Muscle layer of colon (tissue), 2 donors: ENCODE measurements around the gene C22orf39.

Experiments
- H3K27ac ChIP-seq: one replicate; pipeline ENCODE4 v1.7.0; 2013; ENCODE audit warnings: low read depth, mild to moderate bottlenecking, low read length, moderate library complexity
- H3K27me3 ChIP-seq, 2 donors: one replicate each; pipeline ENCODE4 v1.7.0; 2013; ENCODE audit warnings: low read length in 2 of 2, mild to moderate bottlenecking in 2 of 2; ENCODE audit not compliant: insufficient read depth in 2 of 2, control insufficient read depth in 1 of 2
- H3K36me3 ChIP-seq: one replicate; pipeline ENCODE4 v1.7.0; 2013; ENCODE audit warnings: mild to moderate bottlenecking, low read length; ENCODE audit not compliant: insufficient read depth
- H3K4me1 ChIP-seq: one replicate; pipeline ENCODE4 v1.7.0; 2013; ENCODE audit warnings: mild to moderate bottlenecking, low read length; ENCODE audit not compliant: insufficient read depth
- H3K4me3 ChIP-seq, 2 donors: one replicate each; pipeline ENCODE4 v1.7.0; 2013; ENCODE audit warnings: low read length in 2 of 2, low read depth in 1 of 2, mild to moderate bottlenecking in 1 of 2, moderate library complexity in 1 of 2
- H3K9ac ChIP-seq: one replicate; pipeline ENCODE4 v1.7.0; 2013; ENCODE audit warnings: low read length
- H3K9me3 ChIP-seq: one replicate; pipeline ENCODE4 v1.7.0; 2013; ENCODE audit warnings: mild to moderate bottlenecking, low read length
- donor health status: abdominal sarcoma.
- donor health status: Adenocarcinoma of cecum.

The C22orf39 gene

GRCh38 chr22:19412923-19413322 is 34.6 kb downstream of the C22orf39 start:
- H3K36me3 ChIP-seq = peaks cover 8% of the 10 kb centered on the region
- H3K9me3 ChIP-seq = no peaks in the 10 kb centered on the region
- H3K9ac ChIP-seq = no peak overlapping the region
- no peaks in the 10 kb centered on the region for H3K27me3 ChIP-seq
- no peaks in the 10 kb centered on the region for H3K4me1 ChIP-seq
- H3K27ac ChIP-seq = no peak overlapping the region
- no peak overlapping the region for H3K4me3 ChIP-seq

GRCh38 chr22:19412478-19412877 is 35.0 kb downstream of the C22orf39 start:
- no peak overlapping the region for H3K4me3 ChIP-seq

GRCh38 chr22:19411690-19412045 is 35.8 kb downstream of the C22orf39 start:
- Histone ChIP-seq H3K27me3 (no peaks in the 10 kb centered on the region), H3K9ac (no peak overlapping the region), H3K4me1 (no peaks in the 10 kb centered on the region), H3K27ac (no peak overlapping the region), H3K4me3 (no peak overlapping the region), H3K36me3 (peaks cover 18% of the 10 kb centered on the region), H3K9me3 (no peaks in the 10 kb centered on the region)

More at GRCh38 chr22:19412478-19412877, 35.0 kb downstream of the C22orf39 start:
- H3K27me3 ChIP-seq = no peaks in the 10 kb centered on the region
- no peaks in the 10 kb centered on the region for H3K9me3 ChIP-seq
- H3K4me1 ChIP-seq = no peaks in the 10 kb centered on the region
- peaks cover 12% of the 10 kb centered on the region for H3K36me3 ChIP-seq
- no peak overlapping the region for H3K9ac ChIP-seq
- no peak overlapping the region for H3K27ac ChIP-seq

GRCh38 chr22:19410941-19411689 is 36.4 kb downstream of the C22orf39 start:
- H3K27ac ChIP-seq = no peak overlapping the region
- no peak overlapping the region for H3K9ac ChIP-seq
- H3K4me3 ChIP-seq = no peak overlapping the region
- peaks cover 20% of the 10 kb centered on the region for H3K36me3 ChIP-seq
- no peaks in the 10 kb centered on the region for H3K9me3 ChIP-seq
- no peaks in the 10 kb centered on the region for H3K4me1 ChIP-seq
- H3K27me3 ChIP-seq = no peaks in the 10 kb centered on the region

GRCh38 chr22:19407649-19408606 is 39.6 kb downstream of the C22orf39 start:
- Histone ChIP-seq H3K27me3 (no peaks in the 10 kb centered on the region), H3K27ac (no peak overlapping the region), H3K9me3 (no peaks in the 10 kb centered on the region), H3K4me3 (no peak overlapping the region), H3K9ac (no peak overlapping the region), H3K36me3 (peaks cover 40% of the 10 kb centered on the region), H3K4me1 (no peaks in the 10 kb centered on the region)

- H3K27ac ChIP-seq = no peak overlapping the region
- H3K4me1 ChIP-seq = no peaks in the 10 kb centered on the region
- H3K9me3 ChIP-seq = no peaks in the 10 kb centered on the region
- no peaks in the 10 kb centered on the region for H3K27me3 ChIP-seq
- H3K36me3 ChIP-seq = peaks cover 40% of the 10 kb centered on the region
- H3K4me3 ChIP-seq = no peak overlapping the region
- H3K9ac ChIP-seq = no peak overlapping the region
Observed at GRCh38 chr22:19406846-19407245, 40.7 kb downstream of the C22orf39 start.

- no peak overlapping the region for H3K4me3 ChIP-seq
- H3K9me3 ChIP-seq = no peaks in the 10 kb centered on the region
- no peaks in the 10 kb centered on the region for H3K4me1 ChIP-seq
- H3K27ac ChIP-seq = no peak overlapping the region
- no peak overlapping the region for H3K9ac ChIP-seq
- peaks cover 43% of the 10 kb centered on the region for H3K36me3 ChIP-seq
- no peaks in the 10 kb centered on the region for H3K27me3 ChIP-seq
Observed at GRCh38 chr22:19406281-19406811, 41.2 kb downstream of the C22orf39 start.

- Histone ChIP-seq H3K9me3 (no peaks in the 10 kb centered on the region), H3K9ac (no peak overlapping the region), H3K27me3 (no peaks in the 10 kb centered on the region), H3K4me1 (no peaks in the 10 kb centered on the region), H3K36me3 (peaks cover 50% of the 10 kb centered on the region), H3K4me3 (no peak overlapping the region), H3K27ac (no peak overlapping the region)
Observed at GRCh38 chr22:19405652-19406051, 41.9 kb downstream of the C22orf39 start.

- no peak overlapping the region for H3K4me3 ChIP-seq
- H3K4me1 ChIP-seq = no peaks in the 10 kb centered on the region
- no peaks in the 10 kb centered on the region for H3K9me3 ChIP-seq
- H3K9ac ChIP-seq = no peak overlapping the region
- H3K36me3 ChIP-seq = peaks cover 50% of the 10 kb centered on the region
- H3K27me3 ChIP-seq = no peaks in the 10 kb centered on the region
- H3K27ac ChIP-seq = no peak overlapping the region
Observed at GRCh38 chr22:19405133-19405532, 42.4 kb downstream of the C22orf39 start.

- Histone ChIP-seq H3K27me3 (no peaks in the 10 kb centered on the region), H3K27ac (no peak overlapping the region), H3K36me3 (peaks cover 47% of the 10 kb centered on the region), H3K4me3 (no peak overlapping the region), H3K9me3 (no peaks in the 10 kb centered on the region), H3K9ac (no peak overlapping the region), H3K4me1 (no peaks in the 10 kb centered on the region)
Observed at GRCh38 chr22:19404676-19405075, 42.8 kb downstream of the C22orf39 start.

GRCh38 chr22:19402642-19403191 is 44.8 kb downstream of the C22orf39 start:
- H3K27ac ChIP-seq = no peak overlapping the region
- H3K27me3 ChIP-seq = no peaks in the 10 kb centered on the region
- H3K4me3 ChIP-seq = no peak overlapping the region
- no peaks in the 10 kb centered on the region for H3K9me3 ChIP-seq
- no peaks in the 10 kb centered on the region for H3K4me1 ChIP-seq
- H3K36me3 ChIP-seq = peaks cover 47% of the 10 kb centered on the region
- no peak overlapping the region for H3K9ac ChIP-seq
